SK-N-SH (cell line): ENCODE data around the gene CDH18.

Experiments used
- EP300 ChIP-seq, 2 experiments: IDR thresholded peaks; 2 replicates each; pipeline versions ENCODE4 v1.4.0 to v1.6.1; 2012; ENCODE audit warnings: borderline replicate concordance in 1 of 2, low read depth in 1 of 2, low read length in 1 of 2
- RAD21 ChIP-seq: IDR thresholded peaks from 2 replicates; pipeline ENCODE4 v1.6.1; 2012; ENCODE audit warnings: mild to moderate bottlenecking, low read length
- RCOR1 ChIP-seq: fragments of 150-350 bp; IDR thresholded peaks from 2 replicates; pipeline ENCODE4 v1.6.1; 2017; ENCODE audit warnings: antibody characterized with exemption, low read length
- SMC3 ChIP-seq: IDR thresholded peaks from 2 replicates; pipeline ENCODE4 v1.6.1; 2012; ENCODE audit warnings: low read depth, low read length, improper control_type of control experiment
- TAF1 ChIP-seq: IDR thresholded peaks from 2 replicates; pipeline ENCODE4 v1.6.1; 2012; ENCODE audit warnings: low read depth, mild to moderate bottlenecking, low read length, moderate library complexity, borderline replicate concordance
- TF ChIP-seq, protein P1 (sequence below): fragments of 200-600 bp; sonication (generic); IDR thresholded peaks from 2 replicates; pipeline ENCODE4 v1.6.1; 2017; ENCODE audit warnings: antibody characterized with exemption, mild to moderate bottlenecking, moderate library complexity

DNA sequence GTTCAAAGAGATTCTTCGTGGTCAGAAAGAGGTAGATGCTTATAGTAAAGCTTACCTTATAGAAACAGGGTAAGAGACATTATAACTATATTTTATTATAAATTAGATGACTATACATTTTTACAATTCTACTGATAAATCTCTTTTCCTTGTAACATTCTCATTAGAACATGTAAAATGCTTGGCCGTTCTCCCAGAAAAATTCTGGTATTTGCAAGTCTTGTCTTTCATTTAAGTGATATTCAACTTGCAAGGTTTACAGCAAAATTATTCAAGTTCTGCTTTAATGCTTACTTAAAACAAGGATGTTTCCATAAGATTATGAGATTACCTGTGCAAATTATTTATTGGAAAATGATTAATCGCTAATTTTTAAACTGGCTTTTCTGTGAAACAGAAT is 41.3 kb upstream of the CDH18 start:
- TF ChIP-seq SMC3, result no peak
- TF ChIP-seq EP300 (IDR thresholded peaks at IDR 0.05; ENCODE audit: borderline replicate concordance in 1 of 2, low read depth in 1 of 2, low read length in 1 of 2), result no peak
- TF ChIP-seq, protein P1, sequence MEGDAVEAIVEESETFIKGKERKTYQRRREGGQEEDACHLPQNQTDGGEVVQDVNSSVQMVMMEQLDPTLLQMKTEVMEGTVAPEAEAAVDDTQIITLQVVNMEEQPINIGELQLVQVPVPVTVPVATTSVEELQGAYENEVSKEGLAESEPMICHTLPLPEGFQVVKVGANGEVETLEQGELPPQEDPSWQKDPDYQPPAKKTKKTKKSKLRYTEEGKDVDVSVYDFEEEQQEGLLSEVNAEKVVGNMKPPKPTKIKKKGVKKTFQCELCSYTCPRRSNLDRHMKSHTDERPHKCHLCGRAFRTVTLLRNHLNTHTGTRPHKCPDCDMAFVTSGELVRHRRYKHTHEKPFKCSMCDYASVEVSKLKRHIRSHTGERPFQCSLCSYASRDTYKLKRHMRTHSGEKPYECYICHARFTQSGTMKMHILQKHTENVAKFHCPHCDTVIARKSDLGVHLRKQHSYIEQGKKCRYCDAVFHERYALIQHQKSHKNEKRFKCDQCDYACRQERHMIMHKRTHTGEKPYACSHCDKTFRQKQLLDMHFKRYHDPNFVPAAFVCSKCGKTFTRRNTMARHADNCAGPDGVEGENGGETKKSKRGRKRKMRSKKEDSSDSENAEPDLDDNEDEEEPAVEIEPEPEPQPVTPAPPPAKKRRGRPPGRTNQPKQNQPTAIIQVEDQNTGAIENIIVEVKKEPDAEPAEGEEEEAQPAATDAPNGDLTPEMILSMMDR, result no peak
- no peak for TF ChIP-seq RCOR1
- TF ChIP-seq RAD21, result no peak
- no peak for TF ChIP-seq TAF1
